Pancreas (tissue), 10 donors: Measurements from ENCODE around the gene RPRML. TPM values are rescaled to one million over a fixed set of nuclear protein-coding genes. Genes with fewer than 3 reads are reported as not detected.
"Not testable (repeated sequence)": the region's sequence is repeated elsewhere in the genome, so short reads cannot be mapped to it uniquely, and the experiment has no call there.

Source experiments
- ATAC-seq, 4 donors: fragments of 200-7000 bp; cut with Tn5 transposase; one replicate each; pipeline versions ENCODE4 v1.8.0 to v1.9.1; 2020; ENCODE audit warnings: mild to moderate bottlenecking in 4 of 4, moderate library complexity in 4 of 4
- DNase-seq, 6 donors: peaks; one replicate each; pipeline ENCODE4 v3.0.0-alpha.2; 2020
- FAIRE-seq: peaks from 2 replicates; lab custom pipeline; 2012; peaks lifted over from hg19 to GRCh38; lab: Jason Lieb, UNC
- H3K27ac ChIP-seq, 4 donors: fragments of 200-600 bp; sonication (generic); 1 replicate in 3 of 4; 2 replicates in 1 of 4; pipeline versions ENCODE4 v1.5.0 to v1.8.0; 2020
- H3K27me3 ChIP-seq, 4 donors: fragments of 200-600 bp; one replicate each; pipeline ENCODE4 v1.8.0; 2021
- H3K36me3 ChIP-seq, 3 donors: fragments of 200-600 bp; sonication (generic) in 1 of 3; one replicate each; pipeline versions ENCODE4 v1.5.0 to v1.8.0; 2020 to 2021
- H3K4me1 ChIP-seq, 3 donors: fragments of 200-600 bp; one replicate each; pipeline ENCODE4 v1.8.0; 2021
- H3K4me3 ChIP-seq, 4 donors: fragments of 200-600 bp; sonication (generic) in 2 of 4; one replicate each; pipeline versions ENCODE4 v1.5.0 to v1.8.0; 2020 to 2021
- H3K9me3 ChIP-seq, 4 donors: fragments of 200-600 bp; one replicate each; pipeline ENCODE4 v1.8.0; 2021
- WGBS, 2 donors: extraction: QIAGEN DNeasy Blood & Tissue Kit; methylation state at CpG; one replicate each; pipeline ENCODE4 v1.1.7; 2013; 5-methylcytosine and 5-hydroxymethylcytosine counted together
- intact Hi-C, 3 donors: fragments of 100-400 bp; cut with DNase I; formaldehyde crosslinking; loops; one replicate each; pipeline versions ENCODE4 v1.11.1 to v1.14.2; 2022
- polyA plus RNA-seq, 2 donors: library from polyadenylated mRNA; stranded (reverse); fragments of 200-250 nt; gene quantifications; one replicate each; pipeline ENCODE4 v1.2.3, GENCODE V29; 2013
- total RNA-seq, 6 donors: library from RNA; stranded (reverse); fragmentation: NEBNext Ultra II Directional in 4 of 6; extraction: Animal tissue kit (Norgen Biotek cat#: 25700) in 4 of 6; gene quantifications; one replicate each; pipeline versions ENCODE4 v1.2.1 to v1.2.4, GENCODE V29; 2021 to 2023
- TF ChIP-seq, protein P1 (sequence below), 4 donors: fragments of 200-600 bp; sonication (generic) in 3 of 4; IDR thresholded peaks; one replicate each; pipeline versions ENCODE4 v1.5.0 to v1.8.0; 2021; ENCODE audit warnings: antibody characterized with exemption in 4 of 4
- donor health status: healthy with polysubstance abuse.
- donor health status: DM: no; HTN: no; CAD: no; lungs with moderate emphysema.
- donor health status: DM: no; HTN: no; CAD: no.
- donor health status: control.
- donor health status: control.
- donor health status: Bipolar disorder and iron deficiency.
- donor health status: DM: yes; HTN: yes; CAD: no.
- donor health status: DM: no; HTN: no; CAD: no.
- donor health status: DM: no; HTN: no; CAD: no.
- donor health status: DM: yes; HTN: yes; CAD: no.

RPRML gene
- total and polyA plus RNA-seq, 8 donors = 0.07 to 0.43 (median 0.19) TPM; not detected in 3

GRCh38 chr17:46963571-46963970, 15.5 kb downstream of the RPRML start:
- TF ChIP-seq, protein P1, sequence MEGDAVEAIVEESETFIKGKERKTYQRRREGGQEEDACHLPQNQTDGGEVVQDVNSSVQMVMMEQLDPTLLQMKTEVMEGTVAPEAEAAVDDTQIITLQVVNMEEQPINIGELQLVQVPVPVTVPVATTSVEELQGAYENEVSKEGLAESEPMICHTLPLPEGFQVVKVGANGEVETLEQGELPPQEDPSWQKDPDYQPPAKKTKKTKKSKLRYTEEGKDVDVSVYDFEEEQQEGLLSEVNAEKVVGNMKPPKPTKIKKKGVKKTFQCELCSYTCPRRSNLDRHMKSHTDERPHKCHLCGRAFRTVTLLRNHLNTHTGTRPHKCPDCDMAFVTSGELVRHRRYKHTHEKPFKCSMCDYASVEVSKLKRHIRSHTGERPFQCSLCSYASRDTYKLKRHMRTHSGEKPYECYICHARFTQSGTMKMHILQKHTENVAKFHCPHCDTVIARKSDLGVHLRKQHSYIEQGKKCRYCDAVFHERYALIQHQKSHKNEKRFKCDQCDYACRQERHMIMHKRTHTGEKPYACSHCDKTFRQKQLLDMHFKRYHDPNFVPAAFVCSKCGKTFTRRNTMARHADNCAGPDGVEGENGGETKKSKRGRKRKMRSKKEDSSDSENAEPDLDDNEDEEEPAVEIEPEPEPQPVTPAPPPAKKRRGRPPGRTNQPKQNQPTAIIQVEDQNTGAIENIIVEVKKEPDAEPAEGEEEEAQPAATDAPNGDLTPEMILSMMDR (IDR thresholded peaks at IDR 0.05) = no peak
- Histone ChIP-seq H3K27ac (no peak overlapping the region), H3K9me3 (no peaks in the 10 kb centered on the region), H3K4me3 (no peak overlapping the region), H3K27me3 (no peaks in the 10 kb centered on the region), H3K4me1 (no peaks in the 10 kb centered on the region), H3K36me3 (no peaks in the 10 kb centered on the region)
- no peak for FAIRE-seq
- no peak for ATAC-seq
- no peak for DNase-seq
- WGBS, 2 donors = 87 to 90% methylated on average over 2 of the region's 2 CpGs
- intact Hi-C loops = no loop called here

DNA sequence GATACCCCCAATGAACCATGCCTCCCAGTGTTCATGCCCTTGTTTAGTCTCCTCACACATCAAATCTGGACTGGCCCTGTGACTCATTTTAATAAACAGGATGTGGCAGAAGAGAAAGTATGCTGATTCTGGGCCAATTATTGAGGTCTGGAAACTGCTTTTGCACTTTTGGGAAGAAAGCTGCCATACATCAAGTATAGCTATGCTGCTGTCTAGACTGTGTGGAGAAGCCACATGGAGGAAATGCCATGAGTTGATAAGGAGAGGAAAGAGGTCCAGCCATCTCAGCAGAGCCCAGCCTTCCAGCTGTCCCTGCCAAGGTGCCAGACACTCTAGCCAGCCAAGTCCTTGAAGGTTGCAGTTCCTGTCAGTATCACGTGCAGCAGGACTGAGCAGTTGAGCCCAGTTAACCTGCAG, 16.7 kb downstream of the RPRML start:
- Histone ChIP-seq H3K27me3 (no peaks in the 10 kb centered on the region), H3K4me3 (no peak overlapping the region), H3K36me3 (no peaks in the 10 kb centered on the region), H3K9me3 (no peaks in the 10 kb centered on the region), H3K4me1 (no peaks in the 10 kb centered on the region), H3K27ac (no peak overlapping the region)
- intact Hi-C loops = no loop called here
- WGBS, 2 donors = 0 to 3% methylated on average over 1 of the region's 1 CpG
- FAIRE-seq (no peak), DNase-seq (no peak), ATAC-seq (no peak)
- TF ChIP-seq, protein P1 (IDR thresholded peaks at IDR 0.05) = no peak

GRCh38 chr17:46960152-46960551, 18.9 kb downstream of the RPRML start:
- intact Hi-C loops = no loop called here
- Histone ChIP-seq H3K27me3 (no peaks in the 10 kb centered on the region), H3K4me3 (no peak overlapping the region), H3K36me3 (no peaks in the 10 kb centered on the region), H3K4me1 (no peaks in the 10 kb centered on the region), H3K27ac (no peak overlapping the region), H3K9me3 (no peaks in the 10 kb centered on the region)
- FAIRE-seq (no peak), DNase-seq (no peak), ATAC-seq (no peak)
- 44 to 50% methylated on average over 2 of the region's 2 CpGs for WGBS, 2 donors
- TF ChIP-seq, protein P1 (IDR thresholded peaks at IDR 0.05) = no peak

DNA sequence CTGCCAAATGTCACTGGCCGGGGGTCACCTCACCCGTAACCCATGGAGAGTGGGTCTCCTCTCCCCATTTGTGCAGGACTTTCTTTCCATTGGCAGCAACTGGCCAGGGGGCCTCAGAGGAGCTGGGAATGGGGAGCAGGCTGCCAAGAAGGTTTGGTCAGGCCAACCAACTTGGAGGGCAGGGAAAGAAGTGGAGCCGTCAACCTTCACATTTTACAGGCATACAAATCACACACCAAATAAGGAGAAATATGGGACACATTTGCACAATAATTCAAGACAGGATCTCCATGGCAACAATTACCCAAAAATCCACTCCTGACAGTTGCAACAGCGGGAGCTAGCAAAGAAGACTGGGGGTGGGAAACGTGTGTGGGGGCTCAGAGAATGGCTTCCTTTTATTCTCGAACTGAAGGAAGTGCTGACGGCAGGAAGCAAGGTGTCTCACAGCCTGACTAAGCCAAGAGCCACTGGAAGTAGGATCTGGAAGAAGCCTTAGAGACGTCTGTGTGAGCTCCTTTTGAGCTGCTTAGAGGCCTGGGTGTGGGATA, 20.9 kb downstream of the RPRML start:
- no peaks in the 10 kb centered on the region for H3K36me3 ChIP-seq
- no peak for FAIRE-seq
- TF ChIP-seq, protein P1 (IDR thresholded peaks at IDR 0.05) = no peak
- no peak overlapping the region for H3K27ac ChIP-seq
- H3K27me3 ChIP-seq = no peaks in the 10 kb centered on the region
- H3K4me1 ChIP-seq = no peaks in the 10 kb centered on the region
- WGBS, 2 donors = 71 to 80% methylated on average over 8 of the region's 8 CpGs
- no peak for DNase-seq
- intact Hi-C loops = no loop called here
- no peak overlapping the region for H3K4me3 ChIP-seq
- ATAC-seq = no peak
- no peaks in the 10 kb centered on the region for H3K9me3 ChIP-seq

GRCh38 chr17:46953191-46953590, 25.9 kb downstream of the RPRML start:
- WGBS, 2 donors = 63 to 75% methylated on average over 2 of the region's 4 CpGs
- H3K27me3 ChIP-seq, H3K36me3 ChIP-seq, DNase-seq, H3K4me1 ChIP-seq, H3K4me3 ChIP-seq, intact Hi-C loops, ATAC-seq, H3K9me3 ChIP-seq, H3K27ac ChIP-seq, FAIRE-seq: not testable (repeated sequence)
